GM06990 (cell line): ENCODE results near the gene NT5DC3.

Experiments used
- DNase-seq: peaks from one replicate; pipeline ENCODE4 v3.0.0-alpha.2; 2011; ENCODE audit not compliant: insufficient read length; ENCODE audit errors: extremely low read depth
- H3K27me3 ChIP-seq: replicated peaks from 2 replicates; pipeline ENCODE4 v1.6.0; 2011; ENCODE audit warnings: low read length; ENCODE audit not compliant: control insufficient read depth, insufficient read depth
- H3K36me3 ChIP-seq: 2 replicates; pipeline ENCODE4 v1.5.1; 2011; ENCODE audit warnings: low read length; ENCODE audit not compliant: control insufficient read depth, insufficient read depth
- H3K4me3 ChIP-seq: replicated peaks from 2 replicates; pipeline ENCODE4 v1.5.1; 2011; ENCODE audit warnings: low read depth, mild to moderate bottlenecking, control low read depth, low read length
- CTCF ChIP-seq: IDR thresholded peaks from 2 replicates; pipeline ENCODE4 v1.5.1; 2011; ENCODE audit warnings: low read length, control low read depth, mild to moderate bottlenecking, inconsistent platforms; ENCODE audit not compliant: insufficient read depth, poor library complexity, severe bottlenecking

Gene NT5DC3

GRCh38 chr12:103848143-103848542 is 7.1 kb upstream of the NT5DC3 start:
- no peaks in the 10 kb centered on the region for H3K36me3 ChIP-seq
- TF ChIP-seq CTCF: no peak
- no peak overlapping the region for H3K4me3 ChIP-seq
- no peak for DNase-seq
- no peaks in the 10 kb centered on the region for H3K27me3 ChIP-seq

GRCh38 chr12:103846415-103846814 is 5.4 kb upstream of the NT5DC3 start:
- H3K27me3 ChIP-seq: no peaks in the 10 kb centered on the region
- TF ChIP-seq CTCF: no peak
- no peaks in the 10 kb centered on the region for H3K36me3 ChIP-seq
- DNase-seq: no peak
- no peak overlapping the region for H3K4me3 ChIP-seq

GRCh38 chr12:103844305-103844704 is 3.3 kb upstream of the NT5DC3 start:
- TF ChIP-seq CTCF: no peak
- Histone ChIP-seq H3K36me3 (no peaks in the 10 kb centered on the region), H3K4me3 (no peak overlapping the region), H3K27me3 (no peaks in the 10 kb centered on the region)
- DNase-seq: no peak

GRCh38 chr12:103841690-103842584 is 903 bp upstream of the NT5DC3 start:
- TF ChIP-seq CTCF: no peak
- peak overlapping the region; percentile 71 for H3K4me3 ChIP-seq
- DNase-seq: no peak

GRCh38 chr12:103840462-103840875 is 565 bp downstream of the NT5DC3 start:
- no peaks in the 10 kb centered on the region for H3K27me3 ChIP-seq
- peak overlapping the region; percentile 71 for H3K4me3 ChIP-seq
- no peak for TF ChIP-seq CTCF
- H3K36me3 ChIP-seq: no peaks in the 10 kb centered on the region
- DNase-seq: no peak

More at GRCh38 chr12:103841690-103842584, 903 bp upstream of the NT5DC3 start:
- Histone ChIP-seq H3K27me3 (no peaks in the 10 kb centered on the region), H3K36me3 (no peaks in the 10 kb centered on the region)
